Testis (tissue), 3 donors: ENCODE data around the gene CCSER1. TPM values are rescaled to one million over a fixed set of nuclear protein-coding genes. Genes with fewer than 3 reads are reported as not detected.

Experiments used
- DNase-seq: peaks from one replicate; pipeline ENCODE4 v3.0.0-alpha.2; 2019
- H3K27ac ChIP-seq, 2 donors: fragments of 200-600 bp; sonication (generic); one replicate each; pipeline ENCODE4 v1.5.1; 2019
- H3K27me3 ChIP-seq: fragments of 200-600 bp; sonication (generic); one replicate; pipeline ENCODE4 v1.5.1; 2019
- H3K36me3 ChIP-seq: fragments of 200-600 bp; sonication (generic); one replicate; pipeline ENCODE4 v1.5.1; 2017; ENCODE audit warnings: low read depth; ENCODE audit errors: missing control alignments
- H3K4me1 ChIP-seq: fragments of 200-600 bp; sonication (generic); one replicate; pipeline ENCODE4 v1.5.1; 2019
- H3K4me3 ChIP-seq, 2 donors: fragments of 200-600 bp; sonication (generic); one replicate each; pipeline ENCODE4 v1.5.1; 2017 to 2019
- H3K9me3 ChIP-seq: fragments of 200-600 bp; sonication (generic); one replicate; pipeline ENCODE4 v1.5.1; 2017
- CTCF ChIP-seq, 3 experiments: fragments of 450-650 bp in 2 of 3; fragments of 200-600 bp in 1 of 3; sonication (generic) in 1 of 3; IDR thresholded peaks; one replicate each; pipeline ENCODE4 v1.5.1; 2016 to 2019; ENCODE audit warnings: antibody characterized with exemption in 3 of 3, mild to moderate bottlenecking in 2 of 3, moderate library complexity in 1 of 3
- POLR2A ChIP-seq: fragments of 450-650 bp; IDR thresholded peaks from one replicate; pipeline ENCODE4 v1.6.1; 2017; ENCODE audit warnings: antibody characterized with exemption, mild to moderate bottlenecking, moderate library complexity
- WGBS, 2 donors: methylation state at CpG; one replicate each; pipeline ENCODE4 v1.1.5; 2018; 5-methylcytosine and 5-hydroxymethylcytosine counted together
- intact Hi-C: fragments of 100-400 bp; cut with DNase I; formaldehyde crosslinking; loops from one replicate; pipeline ENCODE4 v1.15.1; 2023; ENCODE audit warnings: low total_unique reads
- polyA plus RNA-seq: library from polyadenylated mRNA; stranded (reverse); fragments of 350-450 nt; fragmentation: Illumina TruSeq; extraction: RNeasy Lipid Tissue Mini Kit (QIAGEN cat#74804); gene quantifications from one replicate; pipeline ENCODE4 v1.2.3, GENCODE V29; 2014; ENCODE audit warnings: low read depth, low replicate concordance; ENCODE audit not compliant: insufficient read depth
- total RNA-seq, 2 donors: library from RNA; depleted of rRNA; stranded (reverse); fragments of >200 nt; gene quantifications; one replicate each; pipeline ENCODE4 v1.2.3, GENCODE V29; 2016

CCSER1 gene
- total and polyA plus RNA-seq, 3 donors from 2014 or later, result 20.2 to 105 (median 82.8) TPM

GRCh38 chr4:91284480-91284879, 1157.3 kb downstream of the CCSER1 start:
- Histone ChIP-seq H3K4me1 (no peaks in the 10 kb centered on the region), H3K27me3 (no peaks in the 10 kb centered on the region), H3K4me3 (no peak overlapping the region), H3K9me3 (no peaks in the 10 kb centered on the region), H3K36me3 (no peaks in the 10 kb centered on the region), H3K27ac (no peak overlapping the region)
- TF ChIP-seq POLR2A (no peak), CTCF (IDR thresholded peaks at IDR 0.05) (no peak)
- DNase-seq, result no peak
- intact Hi-C loops, result no loop called here
- 91 to 97% methylated on average over 3 of the region's 3 CpGs for WGBS, 2 donors

GRCh38 chr4:91285487-91285886, 1158.3 kb downstream of the CCSER1 start:
- DNase-seq, result no peak
- H3K36me3 ChIP-seq, result no peaks in the 10 kb centered on the region
- H3K4me1 ChIP-seq, result no peaks in the 10 kb centered on the region
- H3K9me3 ChIP-seq, result no peaks in the 10 kb centered on the region
- H3K27ac ChIP-seq, result no peak overlapping the region
- WGBS, 2 donors, result 84 to 88% methylated on average over 2 of the region's 2 CpGs
- no peaks in the 10 kb centered on the region for H3K27me3 ChIP-seq
- TF ChIP-seq CTCF (IDR thresholded peaks at IDR 0.05) (no peak), POLR2A (no peak)
- H3K4me3 ChIP-seq, result no peak overlapping the region
- intact Hi-C loops, result no loop called here

DNA sequence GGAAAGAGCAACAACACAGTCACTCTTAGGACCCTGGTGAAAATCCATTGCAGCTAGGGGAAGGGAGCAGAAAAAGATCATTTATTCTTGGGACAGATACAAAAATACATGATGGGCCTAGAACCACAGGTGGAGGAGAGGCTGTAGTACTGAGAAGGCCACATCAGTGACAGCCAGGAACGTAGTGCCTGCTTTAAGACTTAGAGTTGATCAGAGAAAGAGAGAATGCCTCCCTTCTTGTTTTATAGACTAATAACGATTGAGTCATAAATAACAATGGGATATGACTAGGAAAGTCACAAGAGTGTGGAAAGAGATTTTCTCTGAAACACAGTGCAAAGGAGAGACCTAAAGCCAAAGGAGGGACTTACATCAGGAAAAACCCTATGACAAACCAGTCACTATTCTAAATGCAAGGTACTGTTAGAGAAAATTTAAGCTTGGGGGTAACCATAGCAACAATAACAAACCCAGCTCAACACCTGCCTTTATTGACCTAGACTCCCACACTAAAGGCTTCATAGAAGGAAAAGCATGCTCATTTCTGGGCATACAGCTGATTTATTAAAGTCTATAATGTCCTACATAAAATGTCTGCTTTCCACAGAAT, 1161.6 kb downstream of the CCSER1 start:
- intact Hi-C loops, result no loop called here
- H3K9me3 ChIP-seq, result no peaks in the 10 kb centered on the region
- H3K4me3 ChIP-seq, result no peak overlapping the region
- H3K36me3 ChIP-seq, result no peaks in the 10 kb centered on the region
- H3K27me3 ChIP-seq, result no peaks in the 10 kb centered on the region
- TF ChIP-seq CTCF (IDR thresholded peaks at IDR 0.05) (no peak), POLR2A (no peak)
- H3K27ac ChIP-seq, result no peak overlapping the region
- no peaks in the 10 kb centered on the region for H3K4me1 ChIP-seq
- no peak for DNase-seq
- WGBS, 2 donors, result 51 to 60% methylated on average over 2 of the region's 2 CpGs

DNA sequence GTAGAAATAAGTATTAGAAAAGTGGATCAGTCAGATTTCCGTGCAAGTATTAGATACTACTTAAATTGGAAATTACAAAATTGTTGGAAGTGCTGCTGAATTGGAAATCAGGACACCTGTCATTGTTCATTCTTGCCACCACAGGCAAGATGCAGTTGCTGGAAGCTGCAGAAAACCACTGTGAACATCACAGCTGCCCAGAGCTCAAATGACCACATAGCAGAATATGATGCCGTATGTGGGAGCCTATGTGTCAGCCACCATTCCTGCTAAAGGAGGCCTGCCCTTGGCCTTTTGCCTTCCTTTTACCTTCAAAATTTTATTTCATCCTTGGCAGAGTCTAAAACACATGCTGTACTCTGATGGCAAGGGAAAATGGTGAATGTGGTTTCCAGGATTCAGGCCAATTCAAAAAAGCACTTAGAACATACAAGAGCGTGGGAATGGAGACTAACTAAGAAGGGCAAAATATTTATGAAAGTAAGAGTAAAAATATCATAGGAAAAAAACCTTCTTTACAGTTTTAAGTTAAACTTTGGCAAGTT, 1171.0 kb downstream of the CCSER1 start:
- intact Hi-C loops, result no loop called here
- Histone ChIP-seq H3K9me3 (no peaks in the 10 kb centered on the region), H3K36me3 (no peaks in the 10 kb centered on the region), H3K4me3 (no peak overlapping the region), H3K27me3 (no peaks in the 10 kb centered on the region), H3K27ac (no peak overlapping the region), H3K4me1 (no peaks in the 10 kb centered on the region)
- no peak for DNase-seq
- WGBS, 2 donors, result 63 to 66% methylated on average over 3 of the region's 3 CpGs
- no peak for TF ChIP-seq CTCF (IDR thresholded peaks at IDR 0.05)
- TF ChIP-seq POLR2A, result no peak

- Histone ChIP-seq H3K27ac (no peak overlapping the region), H3K4me1 (no peaks in the 10 kb centered on the region), H3K36me3 (no peaks in the 10 kb centered on the region), H3K27me3 (no peaks in the 10 kb centered on the region), H3K4me3 (no peak overlapping the region), H3K9me3 (no peaks in the 10 kb centered on the region)
- 52 to 63% methylated on average over 1 of the region's 1 CpG for WGBS, 2 donors
- no peak for DNase-seq
- TF ChIP-seq CTCF (IDR thresholded peaks at IDR 0.05) (no peak), POLR2A (no peak)
- intact Hi-C loops, result no loop called here
Measured at GRCh38 chr4:91298824-91299223, 1171.6 kb downstream of the CCSER1 start.
